Measurements from ENCODE around the gene C7orf25.
A peak's percentile ranks its signal among the peaks of the same experiment; 100 is the strongest.

- peak; percentile 87 to 92 (median 91) for TF ChIP-seq CTCF (IDR thresholded peaks at IDR 0.05 in 2 of 3, conservative IDR thresholded peaks at IDR 0.05 in 1 of 3; ENCODE audit: control insufficient read depth in 2 of 3, extremely low read depth in 1 of 3, insufficient read depth in 1 of 3, low read depth in 3 of 3, low read length in 3 of 3)
- no peak for TF ChIP-seq TAF1 (IDR thresholded peaks at IDR 0.05; ENCODE audit: borderline replicate concordance, low read depth, low read length)
Measured at GRCh38 chr7:42940985-42941847, 29.3 kb upstream of the C7orf25 start.

Measured in GM12878 (cell line).